Endometrial microvascular endothelial cells (primary cell): ENCODE measurements around the gene CEP164. TPM values are rescaled to one million over a fixed set of nuclear protein-coding genes. Genes with fewer than 3 reads are reported as not detected.
"Not testable (repeated sequence)": the region's sequence is repeated elsewhere in the genome, so short reads cannot be mapped to it uniquely, and the experiment has no call there.

Source experiments
- in situ Hi-C: cut with HindIII; loops from 2 replicates; pipeline ENCODE4 v1.10.0; 2017; ENCODE audit warnings: low sequenced_read_pairs, low pct_unique_long_range_greater_than_20kb; ENCODE audit errors: inconsistent ontology term
- total RNA-seq: library from RNA; depleted of rRNA; stranded (reverse); fragments of >200 nt; gene quantifications from one replicate; pipeline ENCODE4 v1.2.3, GENCODE V29; 2015; ENCODE audit errors: inconsistent ontology term

Gene CEP164
- total RNA-seq, 1 donor from 2014 or later = 31.1 TPM

DNA sequence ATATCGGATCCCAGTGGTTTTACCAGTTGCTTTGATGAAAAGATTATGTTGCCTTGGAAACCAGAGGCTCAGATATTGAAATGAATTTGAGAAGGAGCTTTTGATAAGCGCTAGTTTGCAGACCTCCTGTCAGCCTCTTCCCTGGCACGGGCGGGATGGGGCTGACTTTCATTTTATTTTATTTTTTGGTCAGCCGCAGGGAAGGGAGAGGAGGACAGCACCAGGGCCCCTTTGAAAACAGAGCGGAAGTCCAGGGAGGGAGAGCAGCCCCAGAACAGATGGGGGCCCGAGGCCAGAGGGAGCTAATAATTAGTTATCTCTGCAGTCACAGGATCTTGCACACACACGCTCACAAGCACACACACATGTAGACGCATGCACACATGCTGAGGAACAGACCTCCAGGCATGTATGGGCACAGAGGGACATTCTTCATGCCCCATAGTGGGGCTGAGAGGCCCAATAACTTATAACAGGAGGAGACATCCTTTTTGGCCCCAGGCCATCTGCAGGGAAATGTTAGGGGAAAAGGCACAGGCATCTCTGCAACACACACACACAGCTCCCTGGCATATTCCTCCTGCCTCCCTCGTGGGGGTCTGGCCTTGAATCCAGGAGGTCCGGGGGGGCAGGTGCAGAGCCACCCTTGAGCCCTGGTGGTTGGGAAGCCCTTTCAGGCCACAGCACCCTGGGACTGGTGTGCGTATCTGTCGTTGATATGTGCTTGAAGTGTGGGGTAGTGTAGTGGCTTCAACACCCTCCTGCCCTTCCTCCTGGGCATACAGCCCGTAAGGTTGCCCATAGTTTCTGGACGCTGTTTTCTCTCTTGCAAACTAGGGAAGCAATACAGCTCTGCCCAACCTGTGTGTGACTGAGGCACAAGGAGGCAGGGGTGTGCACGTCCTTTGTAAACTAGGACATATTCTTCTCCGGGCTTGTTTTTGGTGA lies 117.3 kb downstream of the CEP164 start:
- in situ Hi-C loops = no loop called here

DNA sequence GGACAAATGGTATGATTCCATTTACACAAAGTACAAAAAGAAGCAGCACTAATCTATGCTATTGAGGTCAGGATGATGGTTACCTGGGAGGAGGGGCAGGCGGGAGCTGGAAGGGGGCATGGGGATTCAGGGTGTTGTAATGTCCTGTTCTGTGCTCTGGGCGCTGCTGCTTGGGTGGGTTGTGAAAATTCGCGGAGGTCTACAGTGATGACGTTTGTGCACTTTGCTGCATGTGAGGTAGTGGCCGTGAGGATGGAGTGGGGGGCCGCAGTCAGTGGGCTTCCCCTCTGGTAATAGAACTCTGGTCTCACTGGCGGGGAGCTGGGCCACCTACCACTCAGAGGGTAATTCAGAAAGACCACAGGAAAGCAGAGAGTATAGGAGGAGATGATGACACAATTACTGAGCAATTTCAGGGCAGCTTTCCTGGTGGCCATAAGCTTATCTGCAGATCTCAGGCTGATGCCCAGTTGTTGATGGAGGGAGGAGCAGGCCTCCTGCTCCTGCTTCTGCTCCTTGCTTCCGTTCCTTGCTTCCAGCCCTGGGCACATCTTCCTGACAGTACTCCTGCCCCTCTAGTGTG lies 121.5 kb downstream of the CEP164 start:
- in situ Hi-C loops = no loop called here

DNA sequence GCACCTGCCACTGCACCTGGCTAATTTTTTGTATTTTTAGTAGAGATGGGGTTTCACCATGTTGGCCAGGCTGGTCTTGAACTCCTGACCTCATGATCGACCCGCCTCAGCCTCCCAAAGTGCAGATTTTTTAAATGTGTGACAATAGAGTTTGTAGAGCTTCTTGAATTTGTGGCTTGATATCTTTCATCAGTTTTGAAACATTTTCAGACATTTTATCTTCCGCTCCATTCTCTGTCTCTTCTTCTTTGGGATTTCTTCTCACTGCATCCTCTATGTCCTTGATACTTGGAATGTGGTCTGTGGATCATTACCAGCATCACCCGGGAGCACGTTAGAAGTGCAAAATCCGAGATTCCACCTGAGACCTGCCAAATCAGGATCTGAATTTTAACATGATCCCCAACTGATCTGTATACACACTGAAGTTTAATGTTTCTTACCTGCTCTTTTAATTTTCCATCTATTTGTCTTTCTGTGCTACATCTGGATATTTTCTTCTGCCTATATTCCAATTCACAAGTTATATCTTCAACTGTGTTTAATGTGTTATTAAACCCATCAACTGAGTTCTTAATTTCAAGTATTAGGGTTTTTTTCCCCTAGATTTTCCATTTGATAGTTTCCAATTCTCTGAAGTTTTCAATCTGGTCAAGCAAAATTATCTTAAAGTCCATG lies 126.4 kb downstream of the CEP164 start:
- in situ Hi-C loops = no loop called here

DNA sequence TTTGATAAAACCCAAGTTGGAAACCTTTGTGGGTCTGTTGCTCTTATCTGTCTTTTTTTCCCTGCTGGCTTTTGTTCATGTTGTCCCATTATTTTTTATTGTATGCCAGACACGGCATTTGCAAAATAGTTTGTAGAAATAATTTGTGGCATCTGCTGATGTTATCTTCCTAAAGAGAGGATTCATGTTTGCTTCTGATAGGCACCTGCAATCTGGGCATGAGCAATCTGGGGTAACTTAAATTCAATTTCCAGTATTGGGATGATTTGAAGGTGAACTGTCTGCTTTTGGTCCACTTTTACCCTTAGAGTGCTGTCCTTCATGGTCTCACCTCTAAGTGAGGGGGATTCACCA lies 126.9 kb downstream of the CEP164 start:
- in situ Hi-C loops = no loop called here

DNA sequence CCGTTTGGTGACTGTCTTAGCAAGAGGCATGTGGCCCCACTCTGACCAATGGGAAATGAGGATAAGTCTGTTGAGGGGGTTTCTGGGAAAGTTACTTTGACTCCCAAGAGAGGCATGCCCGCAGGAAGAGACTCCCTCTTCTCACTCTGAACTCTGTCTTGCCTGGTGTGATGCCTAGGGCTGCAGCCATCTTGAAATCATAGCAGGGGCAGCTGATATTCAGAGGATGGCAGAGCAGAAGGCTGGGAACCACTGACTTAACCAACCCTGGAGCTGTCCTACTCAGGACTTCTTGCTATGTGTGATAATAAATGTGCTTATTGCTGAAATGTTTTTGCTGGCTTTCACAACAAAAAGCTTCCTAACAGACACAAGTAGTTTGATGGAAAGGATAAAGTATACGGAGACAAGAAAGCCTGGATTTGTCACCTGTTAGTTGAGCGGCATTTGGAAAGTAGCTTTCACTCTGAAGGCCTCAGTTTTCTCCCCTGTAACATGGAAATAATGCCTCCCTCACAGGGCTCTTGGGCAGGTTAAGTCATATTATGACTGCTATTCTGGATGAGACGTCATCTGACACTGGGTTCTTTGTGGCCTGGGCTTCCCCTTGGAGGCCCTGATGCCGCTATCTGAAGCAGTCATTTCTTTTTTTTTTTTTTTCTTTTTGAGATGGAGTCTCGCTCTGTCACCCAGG lies 128.5 kb downstream of the CEP164 start:
- in situ Hi-C loops = no loop called here

DNA sequence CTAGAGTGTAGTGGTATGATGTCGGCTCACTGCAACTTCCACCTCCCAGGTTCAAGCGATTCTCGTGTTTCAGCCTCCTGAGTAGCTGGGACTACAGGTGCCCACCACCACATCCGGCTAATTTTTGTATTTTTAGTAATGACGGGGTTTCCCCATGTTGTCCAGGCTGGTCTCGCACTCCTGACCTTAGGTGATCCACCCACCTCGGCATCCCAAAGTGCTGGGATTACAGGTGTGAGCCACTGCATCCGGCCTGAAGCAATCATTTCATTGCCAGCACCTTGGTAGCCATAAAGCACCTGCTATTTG lies 129.0 kb downstream of the CEP164 start:
- in situ Hi-C loops = not testable (repeated sequence)

DNA sequence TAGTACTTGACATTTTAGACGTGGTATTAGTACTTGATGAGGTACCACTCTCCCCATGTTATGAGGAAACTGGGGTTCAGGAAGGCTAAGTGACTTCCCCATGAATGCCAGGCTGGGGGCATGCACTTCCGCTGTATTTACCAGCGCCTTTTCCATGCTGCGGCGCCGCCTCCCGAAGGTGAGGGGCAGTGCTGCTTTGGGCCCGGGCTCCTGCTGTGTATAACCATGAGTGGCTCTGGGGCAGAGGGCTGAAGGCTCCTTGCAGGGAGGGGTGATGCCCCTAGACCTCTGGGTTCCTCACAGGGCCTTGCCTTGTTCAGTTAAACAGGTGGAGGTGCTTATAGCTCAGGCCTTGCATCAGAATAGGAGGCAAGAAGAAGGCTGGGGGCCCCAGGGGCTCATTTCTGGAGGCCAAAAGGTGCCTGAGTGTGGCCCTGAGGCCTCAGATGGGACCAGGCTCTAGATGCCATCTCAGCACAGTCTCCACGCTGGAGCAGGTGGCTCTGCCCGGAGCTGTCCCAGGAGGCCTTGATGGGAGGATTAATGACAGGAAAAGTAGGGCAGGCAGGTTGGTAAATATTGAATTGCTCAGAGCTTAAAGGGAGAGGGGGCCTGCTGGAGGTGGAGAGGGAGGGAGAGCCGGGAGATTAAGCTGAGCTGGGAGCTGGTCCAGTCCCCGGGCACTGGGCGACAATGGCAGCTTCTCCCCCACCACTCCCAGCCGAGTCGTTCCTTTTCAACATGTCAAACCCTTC lies 129.6 kb downstream of the CEP164 start:
- in situ Hi-C loops = no loop called here

DNA sequence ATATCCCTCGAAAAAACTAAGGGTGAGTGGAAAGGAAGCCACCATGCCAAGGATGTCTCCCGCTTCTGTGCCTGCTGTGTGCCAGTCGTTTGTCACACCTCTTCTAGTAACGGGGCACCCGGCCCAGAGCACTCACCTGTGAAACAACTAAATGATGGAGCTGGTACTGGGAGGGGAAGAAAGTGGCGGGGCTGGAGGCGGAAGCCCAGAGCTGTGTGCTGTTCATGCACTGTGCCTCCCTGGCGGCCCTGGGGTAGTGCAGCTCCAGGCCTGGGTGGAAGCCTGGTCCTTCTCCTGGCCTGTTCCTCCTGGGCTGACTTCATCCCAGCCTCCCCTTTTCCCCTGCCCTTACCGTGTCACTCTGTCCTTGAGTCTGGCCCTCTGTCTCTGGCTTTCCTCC lies 130.2 kb downstream of the CEP164 start:
- in situ Hi-C loops = no loop called here

DNA sequence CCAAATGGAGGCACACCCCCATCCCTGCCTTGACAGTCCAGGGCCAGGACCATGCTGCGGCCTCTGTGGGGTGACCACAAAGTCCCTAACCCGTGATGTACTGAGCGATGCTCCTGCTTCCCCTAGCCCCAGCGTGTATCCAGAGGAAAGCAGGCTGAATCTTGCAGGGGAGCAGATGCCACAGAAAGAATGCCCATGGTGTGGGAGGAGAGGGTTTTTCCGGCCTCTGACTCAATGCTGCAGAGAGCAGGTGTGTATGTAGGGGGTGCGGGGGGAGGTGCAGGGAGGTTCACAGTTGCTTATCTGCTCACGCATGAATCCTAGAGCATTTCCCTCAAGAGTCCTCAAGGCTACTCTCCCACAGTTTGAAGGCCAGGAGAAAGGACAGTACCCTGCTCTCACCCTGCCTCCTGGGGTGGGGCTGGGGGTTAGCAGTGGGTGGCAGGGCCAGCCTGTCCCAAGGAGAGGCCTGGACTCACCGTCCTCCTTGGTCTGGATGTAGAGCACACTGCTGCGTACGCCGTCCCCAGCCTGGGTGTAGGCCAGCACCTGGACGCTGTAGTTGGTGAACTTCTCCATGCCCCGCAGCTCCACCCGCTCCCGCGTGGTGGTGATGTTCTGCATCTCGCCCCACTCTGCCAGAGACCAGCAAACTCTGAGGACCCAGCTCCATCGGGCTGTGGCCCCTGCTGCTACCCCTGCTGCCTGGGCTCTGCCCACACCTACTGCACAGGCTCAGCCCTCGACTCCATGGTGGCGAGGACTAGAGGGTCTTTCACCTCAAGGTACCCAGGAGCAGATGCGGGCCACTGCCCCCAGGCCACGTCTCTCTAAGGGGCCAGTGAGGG lies 130.8 kb downstream of the CEP164 start:
- in situ Hi-C loops = no loop called here

DNA sequence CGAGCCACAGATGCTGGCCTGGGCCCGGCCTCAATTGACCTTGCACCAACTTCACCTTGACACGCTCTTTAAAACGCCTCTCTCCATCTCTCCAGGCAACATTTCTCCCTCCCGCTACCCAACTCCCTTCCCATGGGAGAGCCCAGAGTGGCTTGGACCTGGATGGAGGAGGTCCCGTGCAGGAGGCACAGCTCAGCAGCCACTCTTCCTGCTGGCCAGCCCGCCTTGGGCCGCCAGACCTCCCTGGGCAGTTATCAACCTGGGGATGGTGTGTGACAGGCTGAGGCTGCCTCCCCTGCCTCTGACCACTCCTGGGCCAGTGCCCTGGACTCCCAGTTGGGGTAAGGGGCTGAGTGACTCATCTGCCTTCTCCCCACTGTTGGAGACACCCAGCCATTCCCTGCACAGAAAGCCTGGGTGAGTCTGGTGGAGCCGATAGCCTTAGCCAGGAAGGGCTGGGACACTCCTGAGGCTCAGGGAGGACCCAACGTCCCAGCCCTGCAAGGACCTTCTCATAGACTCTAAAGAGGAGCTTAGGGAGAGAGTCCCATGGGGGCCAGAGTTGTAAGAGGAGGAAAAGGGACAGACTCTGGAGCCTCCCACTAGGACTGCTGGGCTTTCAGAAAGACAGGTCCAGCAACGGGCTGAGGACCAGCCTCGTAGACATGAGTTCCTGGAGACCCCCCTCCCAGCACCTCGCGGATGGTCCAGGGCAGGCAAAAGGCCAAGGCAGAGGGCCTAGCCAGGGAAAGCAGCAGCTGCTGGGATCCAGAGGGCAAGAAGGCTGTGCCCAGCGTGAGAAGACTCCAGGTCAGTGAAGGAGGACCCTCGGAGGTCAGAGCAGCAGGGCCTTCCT lies 131.7 kb downstream of the CEP164 start:
- in situ Hi-C loops = no loop called here

DNA sequence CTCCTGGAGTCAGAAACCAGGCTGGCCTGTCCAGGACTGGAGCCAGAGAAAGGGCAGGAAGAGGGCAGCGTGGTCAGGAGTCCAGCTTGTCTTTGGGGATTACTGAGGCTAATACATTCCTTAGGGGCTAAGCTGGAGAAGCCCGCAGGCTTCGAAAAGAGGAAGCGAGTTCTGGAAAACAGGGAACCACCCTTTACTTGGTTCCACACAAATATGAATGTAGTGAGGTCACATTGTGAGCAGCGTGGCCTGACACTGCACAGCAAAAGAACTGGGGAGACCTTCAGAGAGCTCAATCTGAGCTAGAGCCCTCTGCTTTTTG lies 132.3 kb downstream of the CEP164 start:
- in situ Hi-C loops = no loop called here

DNA sequence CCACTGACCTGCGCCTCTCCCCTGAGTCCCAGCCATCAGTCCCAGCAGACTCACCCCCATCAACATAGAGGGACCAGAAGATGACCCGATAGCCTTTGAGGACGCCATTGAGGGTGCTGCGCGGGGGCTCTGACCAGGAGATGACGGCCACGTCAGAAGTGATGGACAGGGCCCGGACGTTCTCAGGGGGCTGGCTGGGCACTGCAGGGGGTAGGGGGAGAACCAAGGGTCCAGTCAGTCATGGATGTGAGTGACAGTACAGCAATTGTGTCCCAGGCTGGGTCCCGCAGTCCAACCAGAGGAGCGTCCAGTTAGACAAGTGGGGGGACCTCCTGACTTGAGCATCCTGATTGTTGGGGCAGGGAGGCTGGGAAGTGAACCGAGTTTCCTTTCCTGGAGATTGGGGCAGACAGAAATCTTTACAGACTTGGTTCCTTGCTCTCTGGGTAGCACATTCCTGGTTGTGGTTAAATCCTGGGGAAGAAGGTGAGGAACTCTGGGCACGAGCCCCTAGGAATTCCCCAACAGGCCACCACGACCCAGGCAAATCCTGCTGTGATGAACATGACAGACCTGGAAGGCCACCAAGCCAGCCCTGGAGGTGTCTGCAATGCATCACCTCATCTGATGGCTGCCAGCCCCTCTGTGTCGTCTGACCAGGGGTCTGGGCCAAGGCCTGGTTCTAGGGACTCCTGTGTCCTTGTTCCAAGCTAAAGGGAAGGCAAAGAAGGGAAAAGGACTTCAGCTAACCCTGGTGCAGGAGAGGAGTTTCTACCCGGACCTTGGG lies 133.9 kb downstream of the CEP164 start:
- in situ Hi-C loops = no loop called here

DNA sequence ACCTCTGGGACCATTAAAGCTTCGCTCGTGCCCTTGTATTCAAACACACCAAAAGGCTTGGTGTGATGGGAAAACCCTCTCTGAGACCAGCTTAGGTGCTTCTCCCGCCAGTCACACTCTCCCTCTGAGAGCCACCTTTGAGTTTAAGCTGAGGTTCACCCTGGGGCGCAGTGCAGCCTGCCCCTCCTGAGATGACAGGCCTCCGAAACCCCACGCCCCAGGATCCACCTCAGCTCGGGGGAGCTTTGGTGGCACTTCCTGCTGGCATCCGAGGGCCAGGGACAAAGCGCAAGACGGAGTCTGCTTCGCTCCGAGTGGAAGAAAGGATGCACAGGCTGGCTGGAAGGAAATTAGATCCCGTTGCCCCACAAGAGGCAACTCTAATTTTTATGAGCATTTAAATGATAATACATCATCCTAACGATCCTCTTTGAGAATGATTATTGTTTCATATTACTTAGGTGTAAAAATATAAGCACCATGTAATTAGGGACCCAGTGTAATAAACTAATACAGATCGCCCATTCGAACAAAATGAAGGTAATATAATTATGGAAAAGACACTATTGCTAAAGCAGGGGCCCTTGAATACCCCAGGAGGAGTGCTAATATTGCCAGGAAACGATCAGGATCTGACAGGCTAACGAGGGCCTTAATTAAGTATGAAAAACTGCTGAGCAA lies 134.7 kb downstream of the CEP164 start:
- in situ Hi-C loops = no loop called here

DNA sequence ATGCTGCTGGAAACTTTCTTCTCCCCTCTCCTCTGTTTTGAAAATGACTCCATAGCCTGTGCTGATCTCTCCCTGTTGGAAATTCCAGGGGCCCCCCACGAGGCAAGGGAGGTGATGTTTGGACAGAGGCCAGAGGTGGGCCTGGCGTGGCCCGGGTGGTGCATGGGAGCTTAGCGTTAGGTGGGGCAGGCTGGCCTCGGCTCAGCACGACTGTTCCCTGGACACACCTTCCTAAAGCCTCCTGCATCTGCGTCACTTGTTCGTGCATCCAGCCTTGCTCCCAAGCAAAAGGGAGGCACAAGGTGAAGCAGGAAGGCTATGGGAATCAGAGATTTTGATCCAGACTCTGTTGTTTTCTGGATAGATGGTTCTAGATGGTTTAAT lies 135.2 kb downstream of the CEP164 start:
- in situ Hi-C loops = no loop called here
